GM23338 (cell line): ENCODE measurements around the gene NECTIN2. TPM values are rescaled to one million over a fixed set of nuclear protein-coding genes. Genes with fewer than 3 reads are reported as not detected.

Source experiments
- ATAC-seq: fragments of 200-7000 bp; cut with Tn5 transposase; 3 replicates; pipeline ENCODE4 v1.9.1; 2020
- DNase-seq: peaks from one replicate; pipeline ENCODE4 v3.0.0-alpha.2; 2015; ENCODE audit warnings: low spot score
- H2AFZ ChIP-seq: fragments of 200-600 bp; sonication (generic); 2 replicates; pipeline ENCODE4 v1.8.0; 2016; ENCODE audit warnings: antibody characterized with exemption, mild to moderate bottlenecking, moderate library complexity
- H3F3A ChIP-seq: fragments of 200-600 bp; sonication (generic); replicated peaks from 2 replicates; pipeline ENCODE4 v1.8.0; 2017; ENCODE audit warnings: antibody characterized with exemption, mixed run types, low read depth
- H3K27ac ChIP-seq: fragments of 200-600 bp; sonication (generic); 2 replicates; pipeline ENCODE4 v1.6.1; 2016; ENCODE audit warnings: low read depth
- H3K27me3 ChIP-seq: fragments of 200-600 bp; sonication (generic); 2 replicates; pipeline ENCODE4 v1.8.0; 2016; ENCODE audit warnings: mild to moderate bottlenecking, mixed run types, moderate library complexity; ENCODE audit not compliant: insufficient read depth
- H3K36me3 ChIP-seq: fragments of 200-600 bp; sonication (generic); 2 replicates; pipeline ENCODE4 v1.8.0; 2016; ENCODE audit warnings: mild to moderate bottlenecking; ENCODE audit not compliant: insufficient read depth
- H3K4me1 ChIP-seq: fragments of 200-600 bp; sonication (generic); 2 replicates; pipeline ENCODE4 v1.8.0; 2016; ENCODE audit warnings: mild to moderate bottlenecking, moderate library complexity; ENCODE audit not compliant: insufficient read depth
- H3K4me2 ChIP-seq: fragments of 200-600 bp; sonication (generic); 2 replicates; pipeline ENCODE4 v1.7.1; 2017; ENCODE audit warnings: mixed run types
- H3K4me3 ChIP-seq: fragments of 200-600 bp; sonication (generic); 2 replicates; pipeline ENCODE4 v1.6.1; 2016; ENCODE audit warnings: mixed run types
- H3K79me2 ChIP-seq: fragments of 200-600 bp; sonication (generic); replicated peaks from 2 replicates; pipeline ENCODE4 v1.8.0; 2017; ENCODE audit warnings: mild to moderate bottlenecking; ENCODE audit not compliant: insufficient read depth
- H3K9me2 ChIP-seq: fragments of 200-600 bp; sonication (generic); 2 replicates; pipeline ENCODE4 v1.8.0; 2017; ENCODE audit not compliant: insufficient read depth
- H4K20me1 ChIP-seq: fragments of 200-600 bp; sonication (generic); replicated peaks from 2 replicates; pipeline ENCODE4 v1.8.0; 2017; ENCODE audit warnings: mild to moderate bottlenecking; ENCODE audit not compliant: insufficient read depth
- H3K27ac Mint-ChIP-seq: 2 replicates; pipeline ENCODE4 v1.8.0; 2020; ENCODE audit warnings: inconsistent platforms, mild to moderate bottlenecking, moderate library complexity, mixed read lengths
- H3K27me3 Mint-ChIP-seq: 3 replicates; pipeline ENCODE4 v1.8.0; 2022; ENCODE audit warnings: low read depth, mild to moderate bottlenecking, moderate library complexity, mixed read lengths, inconsistent platforms; ENCODE audit not compliant: insufficient read depth, poor library complexity
- H3K36me3 Mint-ChIP-seq: 3 replicates; pipeline ENCODE4 v1.8.0; 2021; ENCODE audit warnings: low read depth, mild to moderate bottlenecking, inconsistent platforms, moderate library complexity, mixed read lengths
- H3K4me1 Mint-ChIP-seq: 3 replicates; pipeline ENCODE4 v1.8.0; 2020; ENCODE audit warnings: mild to moderate bottlenecking, inconsistent platforms, mixed read lengths
- H3K4me3 Mint-ChIP-seq: 3 replicates; pipeline ENCODE4 v1.8.0; 2021; ENCODE audit warnings: moderate library complexity, mild to moderate bottlenecking, inconsistent platforms, mixed read lengths
- H3K9me3 Mint-ChIP-seq: 3 replicates; pipeline ENCODE4 v1.8.0; 2020; ENCODE audit warnings: moderate library complexity, mild to moderate bottlenecking, inconsistent platforms, mixed read lengths
- CTCF ChIP-seq, 2 experiments: fragments of 200-600 bp in 1 of 2; sonication (generic) in 1 of 2; conservative IDR thresholded peaks; 2 replicates each; pipeline versions ENCODE4 v1.5.1 to v1.6.1; 2016 to 2017; ENCODE audit warnings: antibody characterized with exemption in 2 of 2, low read depth in 2 of 2, mild to moderate bottlenecking in 2 of 2, moderate library complexity in 1 of 2
- EZH2phosphoT487 ChIP-seq: fragments of 200-600 bp; sonication (generic); IDR thresholded peaks from one replicate; pipeline ENCODE4 v1.8.1; 2018; ENCODE audit warnings: antibody characterized with exemption; ENCODE audit not compliant: unreplicated experiment
- JUNB ChIP-seq: IDR thresholded peaks from one replicate; pipeline ENCODE4 v1.6.1; 2016; ENCODE audit warnings: antibody characterized with exemption; ENCODE audit not compliant: unreplicated experiment
- POLR2AphosphoS5 ChIP-seq: IDR thresholded peaks from 2 replicates; pipeline ENCODE4 v1.6.1; 2016; ENCODE audit warnings: antibody characterized with exemption, low read depth
- ZNF114 ChIP-seq: fragments of 250-450 bp; sonication (Bioruptor Pico); IDR thresholded peaks from 2 replicates; pipeline ENCODE4 v1.5.0; 2020; ENCODE audit warnings: mild to moderate bottlenecking, moderate library complexity
- ZNF331 ChIP-seq: fragments of 250-450 bp; sonication (Bioruptor Pico); IDR thresholded peaks from 2 replicates; pipeline ENCODE4 v1.5.0; 2020; ENCODE audit warnings: low read depth, mild to moderate bottlenecking, moderate library complexity
- polyA plus RNA-seq: library from polyadenylated mRNA; unstranded; fragments of >200 nt; fragmentation: Nextera tagmentation; extraction: Ambion mirVana; gene quantifications from 2 replicates; pipeline ENCODE4 v1.2.1, GENCODE V29; 2016
- total RNA-seq: library from RNA; depleted of rRNA; stranded (reverse); fragments of >200 nt; shearing (Covaris generic); gene quantifications from 2 replicates; pipeline ENCODE4 v1.2.3, GENCODE V29; 2014
- TF ChIP-seq, protein P1 (sequence below): IDR thresholded peaks from one replicate; pipeline ENCODE4 v1.6.1; 2018; ENCODE audit warnings: antibody characterized with exemption; ENCODE audit not compliant: unreplicated experiment
- TF ChIP-seq, protein P2 (sequence below): IDR thresholded peaks from 2 replicates; pipeline ENCODE4 v1.6.1; 2016; ENCODE audit warnings: antibody characterized with exemption

NECTIN2 gene
- total and polyA plus RNA-seq, 2 experiments from 2014 or later, result 109 to 230 TPM

DNA sequence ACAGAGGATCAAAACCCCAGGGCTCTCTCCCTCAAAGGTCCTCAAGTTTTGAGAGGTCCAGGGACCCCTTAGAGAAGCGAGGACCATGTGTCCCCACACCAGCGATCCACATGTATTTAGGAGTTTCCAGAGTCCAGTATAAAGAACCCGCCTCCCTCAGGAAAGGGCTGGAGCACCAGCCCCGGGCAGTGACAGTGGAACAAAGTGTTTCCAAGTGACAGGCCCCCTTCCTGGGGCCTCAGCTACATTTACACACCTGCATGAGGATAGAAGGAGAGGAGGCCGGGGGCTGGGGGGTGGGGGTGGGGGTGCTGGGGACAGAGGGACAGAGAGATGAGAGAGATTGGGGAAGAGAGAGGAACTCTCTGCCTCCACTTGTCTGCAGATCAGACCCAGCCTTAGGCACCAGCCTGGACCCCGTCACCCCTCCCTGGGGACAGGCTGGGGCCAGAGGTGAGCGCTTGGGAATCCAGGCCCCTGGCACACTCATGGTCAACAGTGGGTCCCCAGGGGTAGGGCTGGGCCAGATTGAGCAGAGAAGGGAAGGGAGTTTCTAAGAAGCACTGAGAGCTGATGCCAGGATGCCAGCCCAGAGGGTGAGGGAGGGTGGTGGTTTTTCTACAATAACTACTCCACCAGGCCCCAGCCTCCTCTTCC is 36.4 kb upstream of the NECTIN2 start:
- no peaks in the 10 kb centered on the region; the same call in 1 of the 3 replicates for H3K9me3 Mint-ChIP-seq
- ATAC-seq, result no peak
- H3K27me3 Mint-ChIP-seq, result peaks cover 29% of the 10 kb centered on the region
- Histone ChIP-seq H2AFZ (no peak overlapping the region), H3K4me1 (peaks cover 34% of the 10 kb centered on the region), H3K36me3 (no peaks in the 10 kb centered on the region), H4K20me1 (peaks cover 9% of the 10 kb centered on the region), H3K4me3 (peak overlapping the region; percentile 85), H3K27me3 (peaks cover 29% of the 10 kb centered on the region), H3K9me2 (no peaks in the 10 kb centered on the region), H3K27ac (no peak overlapping the region), H3F3A (0 out of 2 replicates have a peak, but pooled peaks cover 6% of the 10 kb centered on the region), H3K4me2 (peak overlapping the region; percentile 99), H3K79me2 (no peaks in the 10 kb centered on the region)
- no peak for DNase-seq
- no peak for TF ChIP-seq CTCF (conservative IDR thresholded peaks at IDR 0.05; ENCODE audit: low read depth in 2 of 2)
- TF ChIP-seq, protein P1, sequence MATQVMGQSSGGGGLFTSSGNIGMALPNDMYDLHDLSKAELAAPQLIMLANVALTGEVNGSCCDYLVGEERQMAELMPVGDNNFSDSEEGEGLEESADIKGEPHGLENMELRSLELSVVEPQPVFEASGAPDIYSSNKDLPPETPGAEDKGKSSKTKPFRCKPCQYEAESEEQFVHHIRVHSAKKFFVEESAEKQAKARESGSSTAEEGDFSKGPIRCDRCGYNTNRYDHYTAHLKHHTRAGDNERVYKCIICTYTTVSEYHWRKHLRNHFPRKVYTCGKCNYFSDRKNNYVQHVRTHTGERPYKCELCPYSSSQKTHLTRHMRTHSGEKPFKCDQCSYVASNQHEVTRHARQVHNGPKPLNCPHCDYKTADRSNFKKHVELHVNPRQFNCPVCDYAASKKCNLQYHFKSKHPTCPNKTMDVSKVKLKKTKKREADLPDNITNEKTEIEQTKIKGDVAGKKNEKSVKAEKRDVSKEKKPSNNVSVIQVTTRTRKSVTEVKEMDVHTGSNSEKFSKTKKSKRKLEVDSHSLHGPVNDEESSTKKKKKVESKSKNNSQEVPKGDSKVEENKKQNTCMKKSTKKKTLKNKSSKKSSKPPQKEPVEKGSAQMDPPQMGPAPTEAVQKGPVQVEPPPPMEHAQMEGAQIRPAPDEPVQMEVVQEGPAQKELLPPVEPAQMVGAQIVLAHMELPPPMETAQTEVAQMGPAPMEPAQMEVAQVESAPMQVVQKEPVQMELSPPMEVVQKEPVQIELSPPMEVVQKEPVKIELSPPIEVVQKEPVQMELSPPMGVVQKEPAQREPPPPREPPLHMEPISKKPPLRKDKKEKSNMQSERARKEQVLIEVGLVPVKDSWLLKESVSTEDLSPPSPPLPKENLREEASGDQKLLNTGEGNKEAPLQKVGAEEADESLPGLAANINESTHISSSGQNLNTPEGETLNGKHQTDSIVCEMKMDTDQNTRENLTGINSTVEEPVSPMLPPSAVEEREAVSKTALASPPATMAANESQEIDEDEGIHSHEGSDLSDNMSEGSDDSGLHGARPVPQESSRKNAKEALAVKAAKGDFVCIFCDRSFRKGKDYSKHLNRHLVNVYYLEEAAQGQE, result no peak
- no peak for TF ChIP-seq POLR2AphosphoS5
- TF ChIP-seq, protein P2, sequence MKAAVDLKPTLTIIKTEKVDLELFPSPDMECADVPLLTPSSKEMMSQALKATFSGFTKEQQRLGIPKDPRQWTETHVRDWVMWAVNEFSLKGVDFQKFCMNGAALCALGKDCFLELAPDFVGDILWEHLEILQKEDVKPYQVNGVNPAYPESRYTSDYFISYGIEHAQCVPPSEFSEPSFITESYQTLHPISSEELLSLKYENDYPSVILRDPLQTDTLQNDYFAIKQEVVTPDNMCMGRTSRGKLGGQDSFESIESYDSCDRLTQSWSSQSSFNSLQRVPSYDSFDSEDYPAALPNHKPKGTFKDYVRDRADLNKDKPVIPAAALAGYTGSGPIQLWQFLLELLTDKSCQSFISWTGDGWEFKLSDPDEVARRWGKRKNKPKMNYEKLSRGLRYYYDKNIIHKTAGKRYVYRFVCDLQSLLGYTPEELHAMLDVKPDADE, result no peak
- TF ChIP-seq ZNF331 (CRISPR knock-in tag), result no peak
- TF ChIP-seq JUNB, result no peak
- TF ChIP-seq ZNF114 (CRISPR knock-in tag), result no peak
- no peak for TF ChIP-seq EZH2phosphoT487
- H3K27ac Mint-ChIP-seq, result no peak overlapping the region; the same call in 1 of the 2 replicates
- peak overlapping the region; percentile 81 for H3K4me3 Mint-ChIP-seq
- peaks cover 44% of the 10 kb centered on the region for H3K4me1 Mint-ChIP-seq
- H3K36me3 Mint-ChIP-seq, result peaks cover 25% of the 10 kb centered on the region
